Measurements from ENCODE around the gene C6orf136. TPM values are rescaled to one million over a fixed set of nuclear protein-coding genes. Genes with fewer than 3 reads are reported as not detected.

Gene C6orf136
- total and polyA plus RNA-seq, 9 of the 15 experiments (the other 6 are each of a cell fraction or from before 2014, with no cell fraction given) = 14.1 to 63.1 (median 18.4) TPM

DNA sequence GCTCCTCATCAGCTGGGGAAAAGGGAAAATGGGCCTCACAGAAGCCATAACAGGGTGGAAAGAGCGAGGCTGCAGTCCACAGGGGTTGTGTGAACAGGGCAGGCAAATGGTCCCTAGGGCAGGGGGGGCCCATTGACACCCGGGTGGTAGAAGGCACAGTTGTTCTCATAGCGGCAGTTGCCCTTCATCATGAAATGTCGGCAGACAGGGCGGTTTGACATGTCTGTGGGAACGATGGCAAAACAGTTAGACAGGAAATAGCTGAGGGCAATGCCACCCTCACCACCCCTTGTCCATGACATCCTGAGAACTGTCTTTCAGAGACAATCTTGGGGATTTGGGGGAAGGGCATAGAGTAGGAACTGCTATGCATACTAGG, 45.5 kb upstream of the C6orf136 start:
- no peak for ATAC-seq
- in situ Hi-C loops (cut with MboI) = no loop called here
- Histone ChIP-seq H2AFZ (ENCODE audit: low read depth, low read length) (no peak overlapping the region), H3K4me3 (no peak overlapping the region), H3K9me3 (replicated peaks; ENCODE audit: control insufficient read depth, insufficient read depth, low read depth, low read length) (no peaks in the 10 kb centered on the region), H3K27me3 (ENCODE audit: control insufficient read depth in 2 of 2, insufficient read depth in 2 of 2, low read length in 2 of 2) (no peaks in the 10 kb centered on the region), H3K36me3 (ENCODE audit: control insufficient read depth, insufficient read depth, low read length) (peaks cover 76% of the 10 kb centered on the region), H3K27ac (ENCODE audit: extremely low read depth, low read depth, low read length) (no peak overlapping the region), H3K4me2 (ENCODE audit: insufficient read depth, low read length) (no peak overlapping the region), H3K9me1 (ENCODE audit: control insufficient read depth, insufficient read depth, low read length) (no peaks in the 10 kb centered on the region), H3K79me2 (ENCODE audit: control insufficient read depth, insufficient read depth, low read length) (peaks cover 3% of the 10 kb centered on the region; the same call in 1 of the 3 replicates), H3K9ac (ENCODE audit: insufficient read depth in 1 of 2, low read depth in 2 of 2, low read length in 2 of 2) (no peak overlapping the region; a peak in 1 of 4 replicates), H4K20me1 (replicated peaks; ENCODE audit: control insufficient read depth, insufficient read depth, low read length) (peaks cover 7% of the 10 kb centered on the region; the same call in 1 of the 2 replicates), H3K4me1 (replicated peaks in 1 of 2; ENCODE audit: control insufficient read depth in 2 of 2, insufficient read depth in 2 of 2, low read length in 2 of 2) (peaks cover 4 to 11% of the 10 kb centered on the region in 2 experiments; a peak in 4 of 5 replicates)
- no peak for DNase-seq (ENCODE audit: extremely low read depth in 1 of 4, low spot score in 3 of 4)
- POLR2A ChIA-PET = interaction anchor here (0.9 to 13.5 kb wide), 5 partner anchors 9 to 32 kb away, joined by 3 to 310 read pairs (median 36); no protein-coding TSS in a partner anchor
- no TSS peak for BruUV-seq (replicated peaks)
- no peak for FAIRE-seq
- intact Hi-C loops (cut with micrococcal nuclease) = no loop called here
- CTCF ChIA-PET (ENCODE audit: low intra/inter-chr PET ratio) = no interaction called here
- TF ChIP-seq, protein P1, sequence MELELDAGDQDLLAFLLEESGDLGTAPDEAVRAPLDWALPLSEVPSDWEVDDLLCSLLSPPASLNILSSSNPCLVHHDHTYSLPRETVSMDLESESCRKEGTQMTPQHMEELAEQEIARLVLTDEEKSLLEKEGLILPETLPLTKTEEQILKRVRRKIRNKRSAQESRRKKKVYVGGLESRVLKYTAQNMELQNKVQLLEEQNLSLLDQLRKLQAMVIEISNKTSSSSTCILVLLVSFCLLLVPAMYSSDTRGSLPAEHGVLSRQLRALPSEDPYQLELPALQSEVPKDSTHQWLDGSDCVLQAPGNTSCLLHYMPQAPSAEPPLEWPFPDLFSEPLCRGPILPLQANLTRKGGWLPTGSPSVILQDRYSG (tag; conservative IDR thresholded peaks at IDR 0.05; ENCODE audit: low read depth) = no peak
- TF ChIP-seq ADNP (tag; IDR thresholded peaks at IDR 0.05) (no peak), GABPB1 (CRISPR knock-in tag; IDR thresholded peaks at IDR 0.05) (no peak), EGR1 (conservative IDR thresholded peaks at IDR 0.05) (no peak), BMI1 (IDR thresholded peaks at IDR 0.05; ENCODE audit: low read length) (no peak), TARDBP (IDR thresholded peaks at IDR 0.05) (no peak), ZNF184 (CRISPR knock-in tag; IDR thresholded peaks at IDR 0.05) (no peak), TEAD1 (CRISPR knock-in tag; IDR thresholded peaks at IDR 0.05) (no peak)
- 90% methylated on average over 6 of the region's 6 CpGs for WGBS (ENCODE audit: insufficient coverage, low coverage, missing lambda C conversion rate)

Measured in K562 (cell line).